OCI-LY3 (cell line): ENCODE results near the gene CCL4.
A peak's percentile ranks its signal among the peaks of the same experiment; 100 is the strongest.
"Not testable (repeated sequence)": the region's sequence is repeated elsewhere in the genome, so short reads cannot be mapped to it uniquely, and the experiment has no call there.

Source experiments
- H2AFZ ChIP-seq: fragments of 200-600, 300-600 bp; shearing (Covaris generic); 2 replicates; pipeline ENCODE4 v1.6.0; 2014; ENCODE audit warnings: antibody characterized with exemption, low read depth, low read length
- H3K27ac ChIP-seq: fragments of 200-600, 300-600 bp; sonication (generic); 2 replicates; pipeline ENCODE4 v1.5.1; 2014; ENCODE audit warnings: mild to moderate bottlenecking, low read length, moderate library complexity, mixed read lengths
- H3K27me3 ChIP-seq: fragments of 200-600, 300-600 bp; sonication (generic); 2 replicates; pipeline ENCODE4 v1.6.1; 2014; ENCODE audit warnings: low read depth, low read length, mixed read lengths
- H3K36me3 ChIP-seq: fragments of 200-600, 300-600 bp; sonication (generic); replicated peaks from 2 replicates; pipeline ENCODE3; 2014; ENCODE audit warnings: low read depth, low read length, mixed read lengths
- H3K4me1 ChIP-seq: fragments of 300-600, 200-600 bp; sonication (generic); 2 replicates; pipeline ENCODE4 v1.6.1; 2014; ENCODE audit warnings: low read length, mixed read lengths
- H3K4me2 ChIP-seq: fragments of 200-600, 300-600 bp; sonication (generic); 2 replicates; pipeline ENCODE4 v1.6.1; 2014; ENCODE audit warnings: low read length, mixed read lengths
- H3K4me3 ChIP-seq: fragments of 300-600, 200-600 bp; sonication (generic); 2 replicates; pipeline ENCODE4 v1.5.1; 2014; ENCODE audit warnings: antibody characterized with exemption, mild to moderate bottlenecking, low read length, moderate library complexity
- H3K79me2 ChIP-seq: fragments of 300-600, 200-600 bp; shearing (Covaris generic); 2 replicates; pipeline ENCODE4 v1.6.1; 2014; ENCODE audit warnings: mild to moderate bottlenecking, low read length, mixed read lengths
- H3K9ac ChIP-seq: fragments of 300-600, 200-600 bp; shearing (Covaris generic); 2 replicates; pipeline ENCODE4 v1.6.0; 2014; ENCODE audit warnings: mild to moderate bottlenecking, low read length, moderate library complexity
- H3K9me3 ChIP-seq: fragments of 200-600, 300-600 bp; shearing (Covaris generic); 2 replicates; pipeline ENCODE4 v1.6.1; 2014; ENCODE audit warnings: low read length, mixed read lengths; ENCODE audit not compliant: insufficient read depth
- H4K20me1 ChIP-seq: fragments of 200-600, 300-600 bp; sonication (generic); 2 replicates; pipeline ENCODE4 v1.6.1; 2016; ENCODE audit warnings: low read length, mixed read lengths; ENCODE audit not compliant: insufficient read depth
- EZH2phosphoT487 ChIP-seq: fragments of 200-600 bp; shearing (Covaris generic); IDR thresholded peaks from 2 replicates; pipeline ENCODE4 v1.6.1; 2018; ENCODE audit warnings: antibody characterized with exemption, mixed run types, low read depth
- TF ChIP-seq, protein P1 (sequence below): fragments of 200-600, 300-600 bp; sonication (generic); IDR thresholded peaks from 2 replicates; pipeline ENCODE4 v1.5.1; 2014; ENCODE audit warnings: antibody characterized with exemption, low read length, low read depth

Gene CCL4

GRCh38 chr17:36085765-36086164 is 17.9 kb upstream of the CCL4 start:
- Histone ChIP-seq H3K36me3 (peaks cover 3% of the 10 kb centered on the region), H4K20me1 (no peaks in the 10 kb centered on the region), H3K4me1 (peaks cover 51% of the 10 kb centered on the region), H3K79me2 (no peaks in the 10 kb centered on the region), H3K4me3 (no peak overlapping the region), H2AFZ (no peak overlapping the region), H3K9ac (no peak overlapping the region), H3K27ac (no peak overlapping the region), H3K9me3 (no peaks in the 10 kb centered on the region), H3K4me2 (no peak overlapping the region), H3K27me3 (0 out of 2 replicates have a peak, but pooled peaks cover 4% of the 10 kb centered on the region)
- TF ChIP-seq, protein P1, sequence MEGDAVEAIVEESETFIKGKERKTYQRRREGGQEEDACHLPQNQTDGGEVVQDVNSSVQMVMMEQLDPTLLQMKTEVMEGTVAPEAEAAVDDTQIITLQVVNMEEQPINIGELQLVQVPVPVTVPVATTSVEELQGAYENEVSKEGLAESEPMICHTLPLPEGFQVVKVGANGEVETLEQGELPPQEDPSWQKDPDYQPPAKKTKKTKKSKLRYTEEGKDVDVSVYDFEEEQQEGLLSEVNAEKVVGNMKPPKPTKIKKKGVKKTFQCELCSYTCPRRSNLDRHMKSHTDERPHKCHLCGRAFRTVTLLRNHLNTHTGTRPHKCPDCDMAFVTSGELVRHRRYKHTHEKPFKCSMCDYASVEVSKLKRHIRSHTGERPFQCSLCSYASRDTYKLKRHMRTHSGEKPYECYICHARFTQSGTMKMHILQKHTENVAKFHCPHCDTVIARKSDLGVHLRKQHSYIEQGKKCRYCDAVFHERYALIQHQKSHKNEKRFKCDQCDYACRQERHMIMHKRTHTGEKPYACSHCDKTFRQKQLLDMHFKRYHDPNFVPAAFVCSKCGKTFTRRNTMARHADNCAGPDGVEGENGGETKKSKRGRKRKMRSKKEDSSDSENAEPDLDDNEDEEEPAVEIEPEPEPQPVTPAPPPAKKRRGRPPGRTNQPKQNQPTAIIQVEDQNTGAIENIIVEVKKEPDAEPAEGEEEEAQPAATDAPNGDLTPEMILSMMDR: no peak
- no peak for TF ChIP-seq EZH2phosphoT487

DNA sequence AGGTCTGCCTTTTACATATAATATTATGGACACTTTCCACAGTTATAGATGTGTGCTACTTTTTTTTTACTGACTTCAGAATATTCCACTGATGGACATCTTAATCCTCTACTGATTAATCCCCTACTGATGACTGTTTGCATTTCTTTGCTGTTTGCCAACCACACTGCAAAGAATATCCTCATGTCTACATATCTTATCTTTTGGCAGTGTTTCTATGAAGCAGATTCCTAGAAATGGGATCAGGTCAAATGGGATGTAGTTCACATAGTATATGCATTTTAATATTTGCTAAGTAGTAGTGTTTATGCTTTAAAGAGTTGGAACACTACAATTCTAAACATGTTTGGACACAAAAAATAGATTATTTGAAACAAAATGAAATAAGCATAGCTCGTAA is 16.8 kb upstream of the CCL4 start:
- no peaks in the 10 kb centered on the region for H4K20me1 ChIP-seq
- H3K4me3 ChIP-seq: no peak overlapping the region
- H2AFZ ChIP-seq: no peak overlapping the region
- H3K27ac ChIP-seq: no peak overlapping the region
- no peak overlapping the region for H3K4me2 ChIP-seq
- peaks cover 3% of the 10 kb centered on the region for H3K36me3 ChIP-seq
- H3K79me2 ChIP-seq: no peaks in the 10 kb centered on the region
- TF ChIP-seq EZH2phosphoT487: no peak
- TF ChIP-seq, protein P1: no peak
- H3K9me3 ChIP-seq: no peaks in the 10 kb centered on the region
- 0 out of 2 replicates have a peak, but pooled peaks cover 8% of the 10 kb centered on the region for H3K27me3 ChIP-seq
- H3K9ac ChIP-seq: no peak overlapping the region
- peaks cover 59% of the 10 kb centered on the region for H3K4me1 ChIP-seq

DNA sequence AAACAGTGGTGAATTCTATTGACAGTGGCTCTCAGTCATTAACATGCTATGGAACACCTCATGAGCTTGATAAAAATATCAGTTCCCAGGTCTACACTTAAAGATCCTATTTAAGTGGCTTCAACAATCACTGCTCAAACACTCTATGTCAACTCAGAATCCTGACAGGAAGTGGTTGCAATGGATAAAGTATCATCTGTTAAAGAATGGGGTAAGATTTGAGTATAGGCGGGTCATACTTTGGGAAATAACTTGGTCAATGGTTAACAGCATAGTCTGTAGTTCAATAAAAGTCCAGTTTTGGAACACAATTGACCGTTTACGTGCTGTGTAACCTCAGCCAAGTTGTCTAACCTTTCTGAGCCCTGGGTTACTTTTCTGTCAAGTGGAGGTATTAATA is 16.2 kb upstream of the CCL4 start:
- H3K4me2 ChIP-seq: not testable (repeated sequence)

GRCh38 chr17:36087897-36088572 is 15.6 kb upstream of the CCL4 start:
- H2AFZ ChIP-seq, H3K36me3 ChIP-seq, H4K20me1 ChIP-seq, H3K9ac ChIP-seq, H3K27ac ChIP-seq, H3K4me3 ChIP-seq, H3K4me2 ChIP-seq, H3K9me3 ChIP-seq, H3K27me3 ChIP-seq, H3K79me2 ChIP-seq: not testable (repeated sequence)
- H3K4me1 ChIP-seq: peaks cover 62% of the 10 kb centered on the region

More for the DNA sequence above, 16.2 kb upstream of the CCL4 start:
- not testable (repeated sequence) for H2AFZ ChIP-seq, H3K4me3 ChIP-seq, H3K27me3 ChIP-seq, H3K79me2 ChIP-seq, H3K27ac ChIP-seq, H3K9me3 ChIP-seq, H3K9ac ChIP-seq, H4K20me1 ChIP-seq, H3K36me3 ChIP-seq
- H3K4me1 ChIP-seq: peaks cover 59% of the 10 kb centered on the region

- peak overlapping the region; percentile 92 for H3K27ac ChIP-seq
- 0 out of 2 replicates have a peak, but pooled peaks cover 10% of the 10 kb centered on the region for H3K27me3 ChIP-seq
- no peaks in the 10 kb centered on the region for H3K9me3 ChIP-seq
- TF ChIP-seq, protein P1: no peak
- TF ChIP-seq EZH2phosphoT487: no peak
- peak overlapping the region; percentile 81 for H3K9ac ChIP-seq
- no peaks in the 10 kb centered on the region for H3K79me2 ChIP-seq
- peaks cover 63% of the 10 kb centered on the region for H3K4me1 ChIP-seq
- peak overlapping the region; percentile 74 for H3K4me3 ChIP-seq
- peaks cover 3% of the 10 kb centered on the region for H3K36me3 ChIP-seq
- peak overlapping the region; percentile 94 for H3K4me2 ChIP-seq
- H4K20me1 ChIP-seq: no peaks in the 10 kb centered on the region
- no peak overlapping the region for H2AFZ ChIP-seq
These were observed 14.8 kb upstream of the CCL4 start for GRCh38 chr17:36088670-36089338.
